H1 (cell line): ENCODE data around the gene JAKMIP1. TPM values are rescaled to one million over a fixed set of nuclear protein-coding genes. Genes with fewer than 3 reads are reported as not detected.

Experiments used
- E2F6 ChIP-seq: IDR thresholded peaks from 2 replicates; pipeline ENCODE4 v1.6.1; 2012; ENCODE audit warnings: inconsistent platforms
- HDAC2 ChIP-seq, 2 experiments: fragments of 300-600 bp in 1 of 2; sonication (generic) in 1 of 2; IDR thresholded peaks; 2 replicates each; pipeline ENCODE4 v1.6.1; 2011 to 2012; ENCODE audit warnings: low read depth in 2 of 2, low read length in 2 of 2, mild to moderate bottlenecking in 2 of 2, moderate library complexity in 2 of 2, borderline replicate concordance in 1 of 2, inconsistent platforms in 1 of 2
- polyA plus RNA-seq, 7 experiments: library from polyadenylated mRNA; depleted of rRNA in 3 of 7; stranded (reverse) in 5 of 7; unstranded in 2 of 7; fragments of >200 nt in 5 of 7; fragments of 200-250 nt in 2 of 7; gene quantifications; 1 replicate in 5 of 7; 2 replicates in 1 of 7; 4 replicates in 1 of 7; pipeline versions ENCODE4 v1.2.1 to v1.2.3, GENCODE V29; 2011 to 2013; ENCODE audit warnings: missing spikeins in 2 of 7, mixed read lengths in 2 of 7
- total RNA-seq: library from RNA; stranded (reverse); fragmentation: NEBNext Ultra II Directional; extraction: Animal tissue kit (Norgen Biotek cat#: 25700); gene quantifications from 2 replicates; pipeline ENCODE4 v1.2.1, GENCODE V29; 2021

The JAKMIP1 gene
- total and polyA plus RNA-seq, 2 of the 8 experiments (the other 6 are each of a cell fraction or from before 2014, with no cell fraction given), result 2.5 to 4.4 TPM

- TF ChIP-seq HDAC2 (IDR thresholded peaks at IDR 0.05; ENCODE audit: borderline replicate concordance in 1 of 2, low read depth in 2 of 2, low read length in 2 of 2), result no peak
- TF ChIP-seq E2F6, result no peak
These were observed 84.4 kb downstream of the JAKMIP1 start (continued) for GRCh38 chr4:6115746-6116586.
